GM18526 (cell line): Measurements from ENCODE around the gene PIP4K2A.

Source experiments
- POLR2A ChIP-seq: IDR thresholded peaks from 3 replicates; pipeline ENCODE4 v1.6.1; 2011; ENCODE audit not compliant: insufficient read length; ENCODE audit errors: extremely low read depth

PIP4K2A gene

GRCh38 chr10:22662733-22663330, 51.5 kb downstream of the PIP4K2A start:
- TF ChIP-seq POLR2A: no peak

- TF ChIP-seq POLR2A: no peak
Observed at GRCh38 chr10:22659866-22660265, 54.5 kb downstream of the PIP4K2A start.

- no peak for TF ChIP-seq POLR2A
Observed at GRCh38 chr10:22658745-22659410, 55.5 kb downstream of the PIP4K2A start.

GRCh38 chr10:22657566-22658225, 56.7 kb downstream of the PIP4K2A start:
- TF ChIP-seq POLR2A: no peak

- TF ChIP-seq POLR2A: no peak
Observed at GRCh38 chr10:22657024-22657423, 57.4 kb downstream of the PIP4K2A start.

- TF ChIP-seq POLR2A: no peak
Observed at GRCh38 chr10:22656036-22656435, 58.3 kb downstream of the PIP4K2A start.

- no peak for TF ChIP-seq POLR2A
Observed at GRCh38 chr10:22655312-22655981, 58.9 kb downstream of the PIP4K2A start.

- TF ChIP-seq POLR2A: no peak
Observed at GRCh38 chr10:22652988-22653481, 61.3 kb downstream of the PIP4K2A start.

GRCh38 chr10:22651276-22651980, 63.0 kb downstream of the PIP4K2A start:
- no peak for TF ChIP-seq POLR2A

GRCh38 chr10:22649994-22650393, 64.4 kb downstream of the PIP4K2A start:
- TF ChIP-seq POLR2A: no peak

GRCh38 chr10:22649390-22649841, 65.0 kb downstream of the PIP4K2A start:
- no peak for TF ChIP-seq POLR2A

- TF ChIP-seq POLR2A: no peak
Observed at GRCh38 chr10:22648547-22648961, 65.8 kb downstream of the PIP4K2A start.

GRCh38 chr10:22647244-22647643, 67.1 kb downstream of the PIP4K2A start:
- no peak for TF ChIP-seq POLR2A

GRCh38 chr10:22646388-22646853, 68.0 kb downstream of the PIP4K2A start:
- TF ChIP-seq POLR2A: no peak

- TF ChIP-seq POLR2A: no peak
Observed at GRCh38 chr10:22644222-22644621, 70.2 kb downstream of the PIP4K2A start.
